Measurements from ENCODE around the gene ZNF574.
A peak's percentile ranks its signal among the peaks of the same experiment; 100 is the strongest.

Gene ZNF574

GRCh38 chr19:42129399-42130253 is 53.7 kb downstream of the ZNF574 start:
- peak; percentile 75 to 90 for DNase-seq

- DNase-seq: no peak
These were observed 54.2 kb downstream of the ZNF574 start for GRCh38 chr19:42130254-42130573.

Data from inflammatory macrophage treated with lipopolysaccharide for 1 hour (primary cell).